GM21619 (cell line): ENCODE results near the gene ARHGAP5.

Experiments used
- ATAC-seq: cut with Tn5 transposase; IDR thresholded peaks from one replicate; pipeline ENCODE4 v1.9.1; 2021; ENCODE audit not compliant: unreplicated experiment

The ARHGAP5 gene

DNA sequence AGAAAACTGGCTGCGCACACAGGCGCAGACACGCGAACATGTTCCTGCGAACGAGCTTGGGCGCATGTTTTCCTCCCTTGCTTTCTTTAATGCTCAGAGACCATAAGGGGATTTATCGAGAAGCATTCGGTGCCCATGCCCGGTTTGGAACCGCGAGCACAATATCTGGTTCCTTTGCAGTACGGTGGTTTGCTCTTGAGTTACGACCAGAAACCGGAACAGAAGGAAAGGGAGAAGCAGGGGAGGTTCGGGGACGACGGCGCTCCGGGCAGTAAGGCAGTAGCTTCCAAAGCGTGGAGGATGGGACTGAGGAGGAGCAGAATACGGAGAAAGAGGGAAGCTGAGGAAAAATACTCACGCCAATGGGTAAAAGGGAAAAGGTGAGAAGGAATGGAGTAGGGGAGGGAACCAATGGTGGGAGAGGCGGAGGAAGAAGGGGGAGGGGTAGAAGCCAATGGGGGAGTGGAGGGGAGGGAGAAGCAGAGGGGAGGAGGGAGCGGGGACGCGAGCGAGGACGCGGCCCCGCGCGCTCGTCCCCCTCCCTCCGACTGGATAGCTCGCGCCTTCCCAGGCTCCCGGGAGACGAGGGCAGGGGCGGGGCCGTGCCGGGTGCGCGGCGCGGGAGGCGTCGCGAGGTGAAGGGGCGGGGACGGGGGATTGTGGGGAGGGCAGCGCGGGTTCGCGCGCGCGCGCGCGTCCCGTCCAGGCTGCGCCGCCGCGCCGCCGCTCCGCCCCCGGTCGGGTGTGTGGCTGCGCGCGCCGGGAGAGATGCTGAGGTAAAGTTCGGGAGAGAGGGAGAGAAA is 625 bp upstream of the ARHGAP5 start:
- ATAC-seq = peak; percentile 46

DNA sequence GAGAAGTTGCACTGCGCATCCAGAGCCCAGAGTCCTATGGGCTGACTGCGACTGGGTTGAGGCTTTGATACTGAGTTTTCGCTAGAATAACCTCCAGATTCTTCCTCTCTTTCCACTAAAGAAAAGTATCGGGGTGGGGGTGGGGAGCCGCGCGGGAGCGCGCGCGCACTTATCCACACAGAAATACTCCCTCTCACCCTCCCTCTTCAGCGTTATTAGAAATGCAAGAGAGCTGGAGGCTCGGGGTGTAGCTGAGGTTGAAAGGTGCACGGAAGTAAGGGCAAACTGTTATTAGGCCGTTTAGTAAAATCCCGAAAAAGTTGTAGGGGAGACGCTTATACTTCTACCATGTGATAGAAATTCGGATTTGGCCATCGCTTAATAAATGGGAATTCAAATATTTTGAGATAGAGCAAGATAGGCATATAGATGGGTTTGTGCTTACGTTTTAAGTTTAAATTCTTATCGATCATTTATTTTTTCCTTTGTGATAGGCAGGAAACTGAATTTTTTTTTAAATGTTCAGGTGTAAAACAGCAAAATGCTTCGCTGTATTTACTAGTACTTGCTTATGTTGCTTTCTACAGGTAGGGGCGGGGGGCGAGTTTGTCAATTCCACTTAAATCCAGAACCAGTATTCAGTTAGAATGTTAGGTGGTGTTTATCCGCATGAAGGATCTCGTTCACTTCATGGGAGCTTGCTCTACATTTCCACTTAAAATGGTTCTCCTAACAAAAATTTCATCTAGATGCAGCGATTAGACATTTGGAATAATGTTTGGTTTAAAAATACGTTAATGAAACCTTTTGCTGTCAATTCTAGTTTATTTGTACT is 1.1 kb downstream of the ARHGAP5 start:
- no peak for ATAC-seq

DNA sequence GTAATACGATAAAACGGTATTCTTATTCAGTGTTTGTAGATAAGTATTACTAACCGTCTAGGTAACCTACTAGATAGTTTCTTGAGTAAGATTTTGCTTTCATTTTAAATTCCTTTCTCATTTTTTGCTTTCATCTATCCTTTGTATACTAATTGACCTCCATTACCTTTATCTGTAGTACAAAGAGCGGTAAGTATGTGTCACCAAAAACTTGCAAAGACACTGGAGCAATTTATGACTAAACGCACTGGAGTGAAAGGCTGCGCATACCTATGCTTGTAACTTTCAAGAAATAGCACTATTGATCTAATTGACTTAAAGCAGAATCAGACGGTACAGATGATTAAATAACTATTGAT is 1.7 kb downstream of the ARHGAP5 start:
- ATAC-seq = no peak

DNA sequence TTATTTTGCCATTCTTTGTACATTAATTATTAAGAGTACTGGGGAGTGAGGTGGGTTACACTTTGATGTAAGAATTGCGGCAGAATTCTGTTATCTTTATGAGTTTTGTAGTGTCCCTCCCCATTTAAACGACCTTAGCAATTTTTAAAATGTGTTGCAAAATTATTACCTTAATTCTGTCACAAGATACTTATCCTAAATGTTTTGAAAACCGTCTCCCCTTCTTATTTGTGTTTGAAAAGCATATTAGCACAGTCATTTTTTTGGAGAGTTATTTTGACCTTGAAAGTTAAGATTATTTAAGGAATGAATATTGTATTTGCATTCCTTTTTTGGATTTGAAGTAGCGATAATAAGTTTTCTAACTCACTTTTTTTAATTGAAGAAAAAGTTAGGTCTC is 2.2 kb downstream of the ARHGAP5 start:
- no peak for ATAC-seq

DNA sequence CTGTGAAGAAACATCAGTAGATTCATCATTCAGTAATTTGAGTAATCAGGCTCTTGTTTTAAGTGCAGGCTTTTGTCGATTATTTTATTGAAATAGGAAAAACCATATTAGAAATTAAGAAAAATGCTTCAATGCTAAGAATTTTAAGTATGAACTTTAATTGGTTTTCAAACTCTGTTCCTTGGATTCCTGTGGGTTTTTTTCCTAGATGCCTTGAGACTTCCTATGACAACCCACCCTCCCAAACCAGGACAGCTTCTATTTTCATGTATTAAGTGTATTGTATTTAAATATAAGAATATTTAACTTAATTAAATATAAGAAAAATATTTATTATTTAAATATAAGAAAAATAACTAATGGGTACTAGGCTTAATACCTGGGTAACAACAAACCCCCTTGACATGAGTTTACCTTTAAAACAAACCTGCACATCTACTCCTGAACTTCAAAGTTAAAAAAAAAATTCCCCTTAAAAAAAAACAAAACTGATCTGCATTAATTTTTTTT is 3.0 kb downstream of the ARHGAP5 start:
- ATAC-seq = no peak

DNA sequence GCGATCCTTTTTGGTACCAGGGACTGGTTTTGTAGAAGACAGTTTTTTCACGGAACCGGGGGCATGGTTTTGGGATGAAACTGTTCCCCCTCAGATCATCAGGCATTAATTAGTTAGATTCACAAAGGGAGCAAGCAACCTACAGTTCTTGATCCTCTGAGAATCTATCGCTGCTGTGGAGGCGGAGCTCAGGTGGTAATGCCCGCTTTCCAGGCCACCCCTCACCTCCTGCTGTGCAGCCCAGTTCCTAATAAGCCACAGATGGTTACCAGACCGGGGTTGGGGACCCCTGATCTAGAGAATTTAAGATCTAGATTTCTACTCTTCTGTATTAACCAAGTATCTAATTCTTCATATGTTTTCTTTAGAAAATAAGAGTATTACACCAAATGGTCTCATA is 4.8 kb downstream of the ARHGAP5 start:
- no peak for ATAC-seq

DNA sequence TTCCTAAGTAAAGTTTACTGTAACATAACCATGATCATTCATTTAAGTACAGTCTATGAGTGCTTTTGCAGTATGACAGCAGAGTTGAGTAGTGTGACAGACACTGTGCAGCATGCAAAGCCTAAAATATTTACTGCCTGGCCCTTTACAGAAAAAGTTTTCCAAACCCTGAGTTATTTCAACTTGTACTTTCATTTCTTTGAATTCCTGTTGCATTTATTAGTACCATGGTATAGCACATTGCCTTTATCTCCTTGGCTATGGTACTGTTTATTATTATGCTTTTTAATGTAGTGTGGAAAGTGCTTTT is 6.2 kb downstream of the ARHGAP5 start:
- no peak for ATAC-seq

DNA sequence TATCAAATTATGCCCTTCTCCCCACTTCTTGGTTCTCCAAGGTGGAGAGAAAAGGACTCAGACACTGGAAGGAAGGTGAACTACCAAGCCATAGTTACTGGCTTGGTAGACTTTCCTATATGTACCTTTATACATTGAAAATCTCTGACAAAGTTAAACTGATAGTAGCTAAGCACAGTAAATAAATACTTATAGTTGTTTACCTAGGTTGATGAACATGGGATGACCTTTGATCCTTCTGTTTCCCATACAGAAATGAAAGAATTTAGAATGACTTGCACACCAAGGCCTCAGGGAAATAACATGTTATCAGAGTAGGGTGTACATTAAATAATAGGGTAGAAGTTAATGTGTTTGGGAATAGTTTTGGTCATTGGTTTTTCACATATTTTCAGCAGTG is 6.7 kb downstream of the ARHGAP5 start:
- ATAC-seq = no peak

DNA sequence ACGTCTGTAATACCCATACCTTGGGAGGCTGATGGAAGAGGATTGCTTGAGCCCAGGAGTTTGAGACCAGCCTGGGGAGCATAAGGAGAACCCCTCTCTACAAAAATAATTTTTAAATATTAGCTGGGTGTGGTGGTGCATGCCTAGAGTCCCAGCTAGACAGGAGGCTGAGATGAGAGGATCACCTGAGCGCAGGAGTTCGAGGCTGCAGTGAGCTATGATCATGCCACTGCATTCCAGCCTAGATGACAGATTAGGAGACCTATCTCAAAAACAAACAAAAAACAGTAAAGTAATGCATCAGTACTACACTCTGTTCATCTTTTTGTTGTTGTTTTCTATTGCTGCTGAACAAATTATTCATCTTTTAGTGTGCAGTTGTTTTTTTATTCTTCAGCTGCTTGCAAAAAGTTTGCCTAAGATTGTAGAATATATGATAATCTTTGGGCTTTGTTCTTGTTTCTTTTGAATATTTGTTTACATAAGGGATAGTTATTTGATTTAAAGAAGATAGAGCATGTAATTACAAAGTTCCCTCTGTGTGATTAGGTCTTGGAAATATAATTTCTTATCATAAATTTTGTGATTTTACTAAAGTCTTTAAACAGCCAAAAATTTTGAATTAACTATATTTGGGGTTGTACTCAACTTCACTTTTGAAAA is 8.2 kb downstream of the ARHGAP5 start:
- no peak for ATAC-seq

DNA sequence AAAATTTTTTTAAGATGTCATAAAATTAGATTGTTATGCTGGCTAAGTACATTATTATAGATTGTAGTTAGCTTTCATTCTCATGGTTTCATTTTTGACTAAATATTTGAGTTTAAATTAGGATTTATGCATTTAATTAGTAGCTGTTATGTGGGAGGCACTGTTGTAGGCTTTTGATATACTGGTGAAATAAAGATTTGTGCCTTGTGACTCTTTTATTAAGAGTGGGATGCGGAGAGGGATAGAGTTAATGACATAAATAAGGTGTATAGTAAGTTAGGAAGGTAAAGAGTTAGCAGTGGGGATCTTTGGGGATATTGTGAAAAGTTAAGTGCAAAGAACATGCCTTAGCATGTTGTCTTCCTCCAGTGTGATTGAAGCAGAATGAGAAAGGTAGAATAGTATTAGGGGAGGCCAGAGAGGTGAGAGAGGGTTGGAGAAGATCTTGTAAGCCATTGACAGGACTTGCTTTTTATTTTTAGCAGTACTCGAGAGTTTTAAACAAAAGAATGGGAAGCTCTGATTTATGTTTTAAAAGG is 8.8 kb downstream of the ARHGAP5 start:
- ATAC-seq = no peak

DNA sequence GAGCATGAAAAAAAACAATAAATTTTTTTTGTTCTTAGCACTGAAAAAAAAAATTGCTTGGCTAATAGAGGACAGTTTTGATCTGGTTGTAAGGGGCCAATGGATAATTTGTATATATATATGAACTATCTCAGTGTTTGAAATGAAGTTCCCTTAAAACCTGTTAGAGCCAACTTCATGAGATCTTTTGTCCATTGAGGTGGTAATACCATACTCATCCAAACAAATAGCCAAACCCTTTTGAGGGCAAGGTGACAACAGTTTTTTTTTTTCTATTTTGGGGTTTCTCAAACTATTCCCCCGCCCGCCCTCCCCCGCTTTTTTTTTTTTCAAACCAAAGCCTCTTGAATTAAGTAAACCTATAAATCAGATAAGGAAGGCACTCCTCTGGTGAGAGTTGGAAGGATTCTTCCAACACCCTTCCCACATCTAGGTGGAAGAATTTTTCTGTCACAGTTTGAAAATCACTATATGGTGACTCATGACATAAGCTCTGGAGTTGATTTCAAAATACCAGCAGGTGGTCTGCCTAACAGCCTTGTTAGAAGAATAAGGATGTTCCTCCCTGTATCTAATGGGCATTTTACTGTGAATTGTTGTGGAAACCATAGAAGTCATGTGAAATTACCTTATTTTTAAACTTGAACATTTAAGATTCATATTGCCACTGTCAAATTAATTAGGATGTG is 10.2 kb downstream of the ARHGAP5 start:
- ATAC-seq = no peak

DNA sequence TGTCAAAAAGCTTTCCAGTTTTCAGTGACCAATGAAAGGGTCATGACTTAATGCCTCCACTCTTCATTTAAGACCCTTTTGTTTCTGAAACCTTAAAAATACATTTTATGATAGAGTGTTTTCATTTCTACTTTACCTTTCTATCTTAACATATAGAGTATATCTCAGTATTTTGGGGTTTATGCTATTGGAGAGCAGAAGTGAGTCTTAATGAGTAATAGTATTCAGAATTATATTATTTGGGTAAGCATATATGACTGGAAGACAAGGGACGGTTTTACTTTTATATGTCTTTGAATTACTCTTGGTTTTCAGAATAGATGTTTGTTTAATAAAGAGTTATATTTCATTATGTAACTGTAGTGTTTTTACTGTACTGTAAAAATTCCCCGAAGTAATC is 10.8 kb downstream of the ARHGAP5 start:
- ATAC-seq = no peak

DNA sequence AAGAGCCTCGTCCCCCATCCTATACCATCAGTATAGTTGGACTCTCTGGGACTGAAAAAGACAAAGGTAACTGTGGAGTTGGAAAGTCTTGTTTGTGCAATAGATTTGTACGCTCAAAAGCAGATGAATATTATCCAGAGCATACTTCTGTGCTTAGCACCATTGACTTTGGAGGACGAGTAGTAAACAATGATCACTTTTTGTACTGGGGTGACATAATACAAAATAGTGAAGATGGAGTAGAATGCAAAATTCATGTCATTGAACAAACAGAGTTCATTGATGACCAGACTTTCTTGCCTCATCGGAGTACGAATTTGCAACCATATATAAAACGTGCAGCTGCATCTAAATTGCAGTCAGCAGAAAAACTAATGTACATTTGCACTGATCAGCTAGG is 13.6 kb downstream of the ARHGAP5 start:
- ATAC-seq = no peak

DNA sequence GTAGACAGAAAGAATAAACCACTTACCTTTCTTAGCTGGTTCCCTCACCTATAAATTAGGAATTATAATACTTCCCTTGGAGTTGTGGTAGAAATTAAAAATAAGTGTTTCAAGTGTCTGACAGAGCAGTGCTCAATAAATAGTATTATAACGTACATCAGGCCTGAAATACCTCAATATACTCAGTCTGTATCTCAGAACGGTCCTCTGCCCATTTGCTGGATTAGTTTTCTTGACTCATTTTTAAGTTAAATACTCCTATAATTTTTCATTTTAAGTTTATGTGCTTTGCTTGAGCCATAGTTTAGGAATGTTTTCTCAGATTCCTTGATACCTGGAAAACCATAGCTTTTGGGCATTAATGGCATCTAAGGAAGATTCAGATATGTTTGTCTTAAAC is 22.4 kb downstream of the ARHGAP5 start:
- no peak for ATAC-seq

DNA sequence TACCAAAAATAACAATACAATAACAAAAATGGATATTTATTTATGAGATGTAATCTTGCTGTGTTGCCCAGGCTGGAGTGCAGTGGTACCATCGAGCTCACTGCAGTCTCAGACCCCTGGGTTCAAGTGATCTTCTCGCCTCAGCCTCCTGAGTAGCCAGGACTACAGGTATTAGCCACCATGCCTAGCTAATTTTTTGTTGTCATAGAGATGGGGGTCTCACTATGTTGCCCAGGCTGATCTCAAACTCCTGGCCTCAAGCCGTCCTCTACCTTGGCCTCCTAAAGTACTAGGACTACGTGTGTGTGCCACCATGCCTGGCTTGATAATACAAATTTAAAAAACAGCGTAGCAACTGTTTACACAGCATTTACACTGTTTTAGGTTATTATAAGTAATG is 23.1 kb downstream of the ARHGAP5 start:
- ATAC-seq = no peak

DNA sequence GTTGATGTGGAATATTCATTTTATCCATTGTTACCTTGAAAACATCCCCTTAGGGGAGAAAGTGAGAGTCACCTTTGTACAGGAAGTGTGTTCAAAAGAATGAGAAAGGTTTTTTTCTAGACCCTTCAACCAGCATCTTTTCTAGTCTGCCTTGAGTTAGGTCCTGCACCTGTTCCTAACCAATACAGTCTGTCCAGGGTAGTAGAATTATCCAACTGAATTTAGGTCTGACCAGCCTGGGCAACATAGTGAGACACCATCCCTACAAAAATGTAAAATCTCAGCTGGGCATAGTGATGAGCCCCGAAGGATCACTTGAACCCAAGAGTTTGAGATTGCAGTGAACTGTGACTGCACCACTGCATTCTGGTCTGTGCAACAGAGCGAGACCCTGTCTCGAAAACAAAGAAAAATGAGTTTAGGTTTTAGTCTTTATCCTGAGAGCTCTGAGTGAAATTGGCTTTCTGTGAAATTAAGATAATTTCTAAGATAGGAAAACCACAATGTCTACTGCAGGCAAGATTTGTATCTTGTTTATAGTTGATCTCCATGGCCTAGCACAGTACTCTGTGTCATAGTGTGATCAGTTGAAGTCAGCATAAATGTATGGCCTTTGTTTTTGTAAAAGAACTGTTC is 25.2 kb downstream of the ARHGAP5 start:
- peak; percentile 76 for ATAC-seq

DNA sequence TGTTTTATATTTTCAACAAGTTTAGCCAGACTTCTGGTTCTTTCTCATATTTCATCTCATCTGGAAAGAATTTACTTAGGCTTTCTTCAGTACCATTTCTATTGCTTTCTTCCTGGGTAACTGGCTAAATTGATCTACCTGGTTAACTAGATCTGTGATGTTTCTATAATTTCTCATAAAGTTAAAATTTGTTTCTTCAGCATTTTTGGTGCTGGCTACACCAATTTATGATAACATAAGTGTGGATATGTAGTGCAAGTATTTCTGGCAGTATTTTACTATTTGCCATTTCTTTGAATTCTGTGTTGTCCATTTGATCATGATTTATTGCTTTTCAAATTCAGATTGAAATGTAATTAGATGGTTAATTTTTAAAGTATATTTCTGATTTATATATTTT is 25.9 kb downstream of the ARHGAP5 start:
- ATAC-seq = no peak

DNA sequence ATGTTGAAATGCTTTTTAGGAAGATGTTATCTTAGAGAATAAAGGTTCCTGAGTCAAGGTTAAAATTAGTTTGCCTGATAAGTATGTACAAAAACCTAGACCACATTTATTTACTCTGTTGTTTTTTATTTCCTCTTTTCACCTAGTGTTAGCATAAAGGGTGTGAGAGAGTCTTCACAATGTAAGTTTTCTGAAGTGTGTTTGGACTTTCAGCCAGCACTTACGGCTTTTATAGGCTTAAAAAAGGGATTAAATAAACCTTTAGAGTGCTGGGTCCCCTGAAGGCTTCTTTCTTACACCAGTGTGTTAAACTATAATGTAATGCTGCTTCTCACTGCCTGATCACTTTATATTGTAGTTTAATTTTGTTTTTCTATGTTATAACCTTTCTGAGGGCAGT is 27.2 kb downstream of the ARHGAP5 start:
- no peak for ATAC-seq

DNA sequence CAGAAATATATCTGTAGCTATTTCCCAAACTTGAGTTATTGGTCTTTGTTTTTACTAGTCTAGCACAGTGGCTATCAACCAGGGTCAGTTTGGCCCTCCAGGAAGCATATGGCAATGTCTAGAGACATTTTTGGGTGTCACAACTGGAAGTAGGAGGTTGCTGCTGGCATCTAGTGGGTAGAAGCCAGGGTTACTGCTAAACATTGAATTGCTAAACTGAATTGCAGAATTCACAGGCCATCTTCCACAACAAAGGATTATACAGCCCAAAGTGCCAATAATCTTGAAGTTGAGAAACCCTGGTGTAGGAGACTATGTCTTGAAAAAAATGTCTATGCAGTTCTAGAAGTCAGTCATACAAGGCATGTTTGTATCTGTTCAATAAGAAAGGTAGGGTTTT is 27.7 kb downstream of the ARHGAP5 start:
- no peak for ATAC-seq

DNA sequence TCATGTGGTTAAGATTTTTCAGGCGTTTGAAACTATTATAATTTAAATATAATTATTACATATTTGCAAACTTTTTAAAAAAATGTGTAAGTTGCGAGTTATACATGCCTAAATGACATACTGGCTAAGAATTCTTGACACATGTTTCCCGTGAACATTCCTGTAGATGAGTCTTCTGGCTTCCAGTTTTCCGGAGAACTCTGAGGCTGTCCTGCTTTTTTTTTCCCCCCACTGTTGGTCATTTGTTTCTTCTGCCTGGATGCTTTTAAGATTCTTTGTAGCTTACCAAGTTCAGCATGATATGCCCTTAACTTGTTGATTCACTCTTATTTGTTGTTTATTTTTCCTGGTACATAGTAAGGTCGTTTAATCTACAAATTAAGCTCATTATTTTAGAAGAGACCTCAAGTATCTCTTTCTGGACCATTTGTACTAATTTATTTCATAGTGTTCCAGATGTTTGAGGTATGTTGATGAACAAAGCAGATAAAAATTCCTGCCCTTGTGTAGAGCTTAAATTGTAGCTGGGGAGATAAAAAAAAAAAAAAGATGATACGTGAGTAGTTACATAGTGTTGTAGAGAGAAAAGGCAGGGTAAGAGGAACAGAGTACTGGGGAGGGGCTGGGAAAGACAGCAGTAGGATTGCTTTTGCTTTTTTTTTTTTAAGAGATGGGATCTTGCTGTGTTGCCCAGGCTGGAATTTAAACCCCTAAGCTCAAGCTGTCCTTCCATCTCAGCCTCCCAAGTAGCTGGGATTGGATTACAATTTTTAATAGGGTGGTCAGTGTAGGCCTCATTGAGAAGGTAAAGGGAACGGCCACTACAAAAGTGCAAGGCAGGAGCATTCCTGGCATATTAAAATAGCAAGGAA is 32.8 kb downstream of the ARHGAP5 start:
- ATAC-seq = no peak
